H1 (cell line): Measurements from ENCODE around the gene NAV2. TPM values are rescaled to one million over a fixed set of nuclear protein-coding genes. Genes with fewer than 3 reads are reported as not detected.
A peak's percentile ranks its signal among the peaks of the same experiment; 100 is the strongest.

Experiments used
- ATF2 ChIP-seq: IDR thresholded peaks from 2 replicates; pipeline ENCODE4 v1.6.1; 2012; ENCODE audit warnings: low read length, inconsistent platforms
- BACH1 ChIP-seq: IDR thresholded peaks from 2 replicates; pipeline ENCODE4 v1.6.1; 2012; ENCODE audit warnings: low read length, improper control_type of control experiment
- CEBPB ChIP-seq: IDR thresholded peaks from 2 replicates; pipeline ENCODE4 v1.6.1; 2012; ENCODE audit warnings: low read depth, low read length
- CTBP2 ChIP-seq: IDR thresholded peaks from 2 replicates; pipeline ENCODE4 v1.7.0; 2011; ENCODE audit warnings: borderline replicate concordance, mild to moderate bottlenecking, moderate library complexity, mixed read lengths, low read length; ENCODE audit not compliant: insufficient read depth, insufficient read length
- EP300 ChIP-seq, 2 experiments: IDR thresholded peaks; 1 replicate in 1 of 2; 2 replicates in 1 of 2; pipeline ENCODE4 v1.6.1; 2011 to 2012; ENCODE audit warnings: low read depth in 2 of 2, low read length in 2 of 2, mild to moderate bottlenecking in 2 of 2, borderline replicate concordance in 1 of 2, inconsistent platforms in 1 of 2, moderate library complexity in 1 of 2
- EZH2 ChIP-seq: fragments of 200-600 bp; sonication (generic); IDR thresholded peaks from 2 replicates; pipeline ENCODE4 v1.7.1; 2012; ENCODE audit warnings: low read depth, mild to moderate bottlenecking, moderate library complexity, low read length, inconsistent platforms; ENCODE audit not compliant: severe bottlenecking
- HDAC6 ChIP-seq: IDR thresholded peaks from one replicate; pipeline ENCODE4 v1.7.1; 2012; ENCODE audit warnings: low read depth, mild to moderate bottlenecking, inconsistent platforms, low read length, moderate library complexity
- KDM5A ChIP-seq: fragments of 200-600 bp; IDR thresholded peaks from 2 replicates; pipeline ENCODE4 v1.7.1; 2012; ENCODE audit warnings: mild to moderate bottlenecking, low read length, inconsistent platforms, mixed read lengths
- MAFK ChIP-seq: IDR thresholded peaks from 2 replicates; pipeline ENCODE4 v1.6.1; 2012; ENCODE audit warnings: low read depth, mild to moderate bottlenecking, improper control_type of control experiment, low read length
- NANOG ChIP-seq: IDR thresholded peaks from 2 replicates; pipeline ENCODE4 v1.6.1; 2011; ENCODE audit warnings: low read length, low read depth, mild to moderate bottlenecking, inconsistent platforms; ENCODE audit not compliant: insufficient read depth, poor library complexity, severe bottlenecking
- NRF1 ChIP-seq: IDR thresholded peaks from 2 replicates; pipeline ENCODE4 v1.6.1; 2011; ENCODE audit warnings: mild to moderate bottlenecking, low read depth, low read length, improper control_type of control experiment
- SP4 ChIP-seq: IDR thresholded peaks from 2 replicates; pipeline ENCODE4 v1.6.1; 2012; ENCODE audit warnings: low read length, inconsistent platforms
- SRF ChIP-seq: IDR thresholded peaks from 2 replicates; pipeline ENCODE4 v1.6.1; 2011; ENCODE audit warnings: mild to moderate bottlenecking, low read depth, low read length, moderate library complexity
- SUZ12 ChIP-seq: fragments of 200-600 bp; sonication (generic); IDR thresholded peaks from 2 replicates; pipeline ENCODE4 v1.6.1; 2012; ENCODE audit warnings: mild to moderate bottlenecking, inconsistent platforms, low read length, moderate library complexity, mixed read lengths
- TAF1 ChIP-seq: IDR thresholded peaks from 2 replicates; pipeline ENCODE4 v1.6.1; 2011; ENCODE audit warnings: mild to moderate bottlenecking, low read depth, low read length
- TAF7 ChIP-seq: optimal IDR thresholded peaks from 2 replicates; pipeline ENCODE3; 2011; ENCODE audit warnings: low read depth, mild to moderate bottlenecking, inconsistent platforms, low read length, moderate library complexity, borderline replicate concordance
- polyA plus RNA-seq, 7 experiments: library from polyadenylated mRNA; depleted of rRNA in 3 of 7; stranded (reverse) in 5 of 7; unstranded in 2 of 7; fragments of >200 nt in 5 of 7; fragments of 200-250 nt in 2 of 7; gene quantifications; 1 replicate in 5 of 7; 2 replicates in 1 of 7; 4 replicates in 1 of 7; pipeline versions ENCODE4 v1.2.1 to v1.2.3, GENCODE V29; 2011 to 2013; ENCODE audit warnings: missing spikeins in 2 of 7, mixed read lengths in 2 of 7
- total RNA-seq: library from RNA; stranded (reverse); fragmentation: NEBNext Ultra II Directional; extraction: Animal tissue kit (Norgen Biotek cat#: 25700); gene quantifications from 2 replicates; pipeline ENCODE4 v1.2.1, GENCODE V29; 2021
- TF ChIP-seq, protein P1 (sequence below): IDR thresholded peaks from 2 replicates; pipeline ENCODE4 v1.6.1; 2011; ENCODE audit warnings: low read length, improper control_type of control experiment

The NAV2 gene
- total and polyA plus RNA-seq, 2 of the 8 experiments (the other 6 are each of a cell fraction or from before 2014, with no cell fraction given), result 35.6 to 73.6 TPM

GRCh38 chr11:20022363-20023081, 309.9 kb downstream of the NAV2 start (continued):
- TF ChIP-seq, protein P1, sequence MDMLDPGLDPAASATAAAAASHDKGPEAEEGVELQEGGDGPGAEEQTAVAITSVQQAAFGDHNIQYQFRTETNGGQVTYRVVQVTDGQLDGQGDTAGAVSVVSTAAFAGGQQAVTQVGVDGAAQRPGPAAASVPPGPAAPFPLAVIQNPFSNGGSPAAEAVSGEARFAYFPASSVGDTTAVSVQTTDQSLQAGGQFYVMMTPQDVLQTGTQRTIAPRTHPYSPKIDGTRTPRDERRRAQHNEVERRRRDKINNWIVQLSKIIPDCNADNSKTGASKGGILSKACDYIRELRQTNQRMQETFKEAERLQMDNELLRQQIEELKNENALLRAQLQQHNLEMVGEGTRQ, result no peak
- TF ChIP-seq ATF2, result no peak
- TF ChIP-seq NANOG, result no peak
- TF ChIP-seq HDAC6, result no peak
- TF ChIP-seq BACH1, result no peak
- TF ChIP-seq TAF1, result peak; percentile 57; the same call in 1 of the 2 replicates
- TF ChIP-seq KDM5A, result no peak
- TF ChIP-seq EZH2, result no peak
- TF ChIP-seq SRF, result no peak
- TF ChIP-seq CTBP2, result no peak
- TF ChIP-seq CEBPB, result no peak
- no peak for TF ChIP-seq SP4
- peak; percentile 93 for TF ChIP-seq MAFK
- no peak for TF ChIP-seq NRF1
- TF ChIP-seq EP300 (IDR thresholded peaks at IDR 0.05; ENCODE audit: borderline replicate concordance in 1 of 2, low read depth in 2 of 2, low read length in 2 of 2), result no peak
- TF ChIP-seq SUZ12, result no peak
- peak; percentile 31 for TF ChIP-seq TAF7
